Left renal pelvis (tissue), 4 donors: ENCODE data around the gene ENO2. TPM values are rescaled to one million over a fixed set of nuclear protein-coding genes. Genes with fewer than 3 reads are reported as not detected.
"Not testable (repeated sequence)": the region's sequence is repeated elsewhere in the genome, so short reads cannot be mapped to it uniquely, and the experiment has no call there.

ENCODE experiments used
- DNase-seq, 4 donors: peaks; one replicate each; pipeline ENCODE4 v3.0.0-alpha.2; 2013; ENCODE audit warnings: low read depth in 4 of 4, low spot score in 3 of 4
- polyA plus RNA-seq, 4 donors: library from polyadenylated mRNA; unstranded; fragments of 120-200 nt; gene quantifications; one replicate each; pipeline ENCODE4 v1.2.1, GENCODE V29; 2013; ENCODE audit not compliant: insufficient read length in 4 of 4

Gene ENO2
- polyA plus RNA-seq, 4 donors: 10.5 to 16.4 (median 14.2) TPM

DNA sequence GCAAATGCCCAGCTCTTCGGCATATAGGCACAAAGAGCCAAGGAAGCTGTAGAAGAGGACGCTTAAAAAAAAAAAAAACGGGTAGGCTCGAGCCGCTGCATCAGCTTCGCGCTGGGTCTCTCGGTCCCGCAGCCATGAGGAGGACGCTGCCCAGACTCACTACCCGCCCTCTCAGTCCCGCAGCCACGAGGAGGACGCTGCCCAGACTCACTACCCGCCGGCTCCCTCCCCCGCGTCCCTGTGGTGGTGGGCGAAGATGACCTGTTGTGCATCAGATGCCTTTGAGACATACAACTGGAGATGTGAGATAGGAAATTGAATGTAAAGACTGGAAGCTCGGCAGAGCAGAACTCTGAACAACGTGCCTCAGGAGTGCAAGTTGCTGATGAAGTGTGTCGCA is 29.8 kb upstream of the ENO2 start:
- no peak for DNase-seq

DNA sequence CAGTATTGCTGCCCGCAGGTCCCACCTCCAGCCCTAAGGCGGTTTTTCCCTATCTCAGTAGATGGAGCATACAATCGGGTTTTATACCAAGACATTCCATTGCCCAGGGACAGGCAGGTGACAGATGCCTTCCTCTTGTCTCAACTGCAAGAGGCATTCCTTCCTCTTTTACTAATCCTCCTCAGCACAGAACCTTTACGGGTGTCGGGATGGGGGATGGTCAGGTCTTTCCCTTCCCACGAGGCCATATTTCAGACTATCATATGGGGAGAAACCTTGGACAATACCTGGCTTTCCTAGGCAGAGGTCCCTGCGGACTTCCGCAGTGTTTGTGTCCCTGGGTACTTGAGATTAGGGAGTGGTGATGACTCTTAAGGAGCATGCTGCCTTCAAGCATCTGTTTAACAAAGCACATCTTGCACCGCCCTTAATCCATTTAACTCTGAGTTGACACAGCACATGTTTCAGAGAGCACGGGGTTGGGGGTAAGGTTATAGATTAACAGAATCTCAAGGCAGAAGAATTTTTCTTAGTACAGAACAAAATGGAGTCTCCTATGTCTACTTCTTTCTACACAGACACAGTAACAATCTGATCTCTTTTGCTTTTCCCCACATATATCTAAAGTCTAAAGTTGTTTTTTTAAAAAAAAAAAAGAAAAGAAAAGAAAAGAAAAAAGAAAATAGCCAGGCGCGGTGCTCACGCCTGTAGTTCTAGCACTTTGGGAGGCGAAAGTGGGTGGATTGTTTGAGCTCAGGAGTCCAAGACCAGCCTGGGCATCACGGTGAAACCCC is 28.0 kb upstream of the ENO2 start:
- not testable (repeated sequence) for DNase-seq

DNA sequence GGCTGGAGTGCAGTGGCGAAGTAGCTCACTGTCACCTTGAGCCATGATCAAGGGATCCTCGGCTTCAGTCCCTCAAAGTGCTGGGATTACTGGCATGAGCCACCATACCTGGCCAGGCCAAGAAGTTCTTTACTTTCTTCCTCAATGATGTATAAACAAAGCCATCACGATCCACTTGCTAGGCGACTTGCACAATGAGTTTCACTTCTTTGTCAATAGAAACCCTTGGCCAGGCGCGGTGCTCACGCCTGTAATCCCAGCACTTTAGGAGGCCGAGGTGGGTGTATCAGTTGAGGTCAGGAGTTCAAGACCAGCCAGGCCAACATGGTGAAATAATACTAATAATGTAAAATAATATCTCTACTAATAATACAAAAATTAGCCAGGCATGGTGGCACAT is 26.9 kb upstream of the ENO2 start:
- DNase-seq: no peak

DNA sequence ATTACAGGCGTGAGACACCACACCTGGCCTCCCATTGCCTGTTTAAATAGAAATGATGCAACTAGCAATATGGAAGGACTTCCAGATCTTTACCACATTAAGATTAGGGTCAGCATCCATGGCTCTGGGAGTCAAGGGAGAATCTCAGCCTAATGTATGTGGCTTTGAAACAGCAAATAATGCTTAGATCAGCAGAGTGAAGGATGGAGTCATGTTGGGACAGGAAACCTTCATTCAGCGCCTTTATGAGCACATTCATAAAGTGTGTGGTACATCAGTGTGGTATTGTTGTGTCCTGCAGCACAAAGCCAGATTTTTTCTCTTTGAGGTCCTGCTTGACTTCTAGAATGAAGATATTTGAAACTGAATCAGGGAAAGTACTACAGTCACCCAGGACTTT is 26.0 kb upstream of the ENO2 start:
- no peak for DNase-seq

DNA sequence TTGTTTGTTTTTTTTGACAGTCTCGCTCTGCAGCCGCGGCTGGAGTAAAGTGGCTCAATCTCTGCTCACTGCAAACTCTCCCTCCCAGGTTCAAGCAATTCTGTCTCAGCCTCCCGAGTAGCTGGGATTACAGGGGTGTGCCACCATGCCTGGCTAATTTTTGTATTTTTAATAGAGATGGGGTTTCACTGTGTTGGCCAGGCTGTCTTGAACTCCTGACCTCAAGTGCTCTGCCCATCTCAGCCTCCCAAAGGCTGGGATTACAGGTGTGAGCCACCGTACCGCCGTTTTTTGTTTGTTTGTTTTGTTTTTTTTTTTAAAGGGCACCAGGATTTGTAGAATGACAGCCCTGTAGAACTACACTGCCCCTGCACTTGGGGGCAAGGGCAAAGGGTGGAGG is 25.6 kb upstream of the ENO2 start:
- not testable (repeated sequence) for DNase-seq

DNA sequence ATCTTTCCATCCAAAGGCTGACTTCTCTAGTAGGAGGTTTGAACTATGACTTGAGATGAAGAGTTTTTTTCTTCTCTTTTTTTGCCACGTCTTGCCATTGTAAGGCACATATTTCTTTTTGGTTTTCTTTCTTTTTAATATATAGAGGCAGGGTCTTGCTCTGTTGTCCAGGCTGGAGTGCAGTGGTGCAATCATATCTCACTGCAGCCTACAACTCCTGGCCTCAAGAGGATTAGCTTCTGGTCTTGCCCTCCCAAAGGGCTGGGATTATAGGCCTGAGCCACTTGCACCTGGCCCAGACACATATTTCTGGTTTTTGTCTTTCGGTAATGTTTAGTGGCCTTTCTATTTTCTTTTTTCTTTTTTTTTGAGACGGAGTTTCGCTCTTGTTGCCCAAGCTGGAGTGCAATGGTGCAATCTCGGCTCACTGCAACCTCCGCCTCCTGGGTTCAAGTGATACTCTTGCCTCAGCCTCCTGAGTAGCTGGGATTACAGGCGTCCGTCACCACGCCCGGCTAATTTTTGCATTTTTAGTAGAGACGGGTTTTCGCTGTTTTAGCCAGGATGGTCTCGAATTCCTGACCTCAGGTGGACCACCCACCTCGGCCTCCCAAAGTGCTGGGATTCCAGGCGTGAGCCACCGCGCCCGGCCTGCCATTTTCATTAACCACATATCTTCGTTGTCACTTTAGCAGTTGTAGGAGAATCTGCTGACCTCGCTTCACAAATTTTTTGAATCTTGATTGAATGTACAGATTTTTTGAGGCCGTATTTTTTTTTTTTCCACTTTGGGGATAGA is 24.4 kb upstream of the ENO2 start:
- DNase-seq: not testable (repeated sequence)

DNA sequence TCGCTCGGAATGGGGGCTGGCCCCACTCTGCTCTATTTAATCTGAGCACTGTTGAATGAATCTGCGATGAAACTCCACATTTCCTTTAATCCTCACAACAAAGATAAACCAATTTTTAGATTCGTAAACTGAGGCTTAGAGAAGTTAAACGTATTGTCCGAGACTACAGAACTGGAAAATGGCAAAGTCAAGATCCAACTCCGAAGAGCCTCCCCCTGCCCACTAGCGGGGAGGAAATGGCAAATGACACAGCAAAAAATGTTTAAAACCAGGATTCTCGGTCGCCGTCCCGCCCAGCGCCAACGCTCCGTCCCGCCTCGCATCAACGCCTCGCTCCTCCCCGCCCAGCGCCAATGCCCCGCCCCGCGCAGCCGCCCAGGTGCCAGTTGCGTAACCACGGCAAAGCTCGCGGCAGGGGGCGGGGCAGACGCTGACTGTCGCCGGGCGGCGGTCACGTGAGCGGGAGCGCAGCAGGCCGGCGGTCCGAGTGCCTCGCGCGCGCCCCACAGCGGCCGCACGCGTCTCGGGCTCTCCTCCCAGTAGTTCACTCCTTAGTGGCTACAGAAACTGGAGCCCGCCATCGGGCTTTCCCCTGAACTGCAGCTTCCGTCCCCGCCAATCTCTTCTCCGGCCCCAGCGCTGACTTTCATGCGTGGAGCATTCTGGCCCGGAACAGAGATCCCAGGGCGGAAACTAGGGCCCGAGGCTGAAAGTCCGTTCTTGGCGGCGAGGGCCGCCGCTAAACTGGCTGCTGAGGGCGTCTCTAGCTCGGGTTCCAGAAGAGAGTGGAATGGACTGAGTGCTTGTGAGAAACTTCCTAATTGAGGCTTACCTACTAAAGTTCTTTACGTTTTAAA is 23.4 kb upstream of the ENO2 start:
- peak; percentile 86 to 94 (median 92) for DNase-seq

DNA sequence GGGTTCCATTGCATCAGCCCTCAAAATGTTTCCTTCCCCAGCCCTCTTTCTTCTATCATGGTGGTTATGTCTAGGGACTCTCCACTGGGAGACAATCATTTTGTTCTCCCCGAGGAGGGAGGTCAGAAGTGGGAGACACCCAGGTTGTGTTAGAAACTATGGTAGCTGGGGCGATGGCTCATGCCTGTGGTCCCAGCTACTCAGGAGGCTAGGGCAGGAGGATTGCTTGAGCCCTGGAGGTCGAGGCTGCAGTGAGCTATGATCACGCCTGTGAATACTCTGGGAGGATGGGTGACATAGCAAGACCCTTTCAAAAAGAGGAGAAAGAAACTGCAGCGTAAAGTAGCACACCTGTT is 22.8 kb upstream of the ENO2 start:
- no peak for DNase-seq

DNA sequence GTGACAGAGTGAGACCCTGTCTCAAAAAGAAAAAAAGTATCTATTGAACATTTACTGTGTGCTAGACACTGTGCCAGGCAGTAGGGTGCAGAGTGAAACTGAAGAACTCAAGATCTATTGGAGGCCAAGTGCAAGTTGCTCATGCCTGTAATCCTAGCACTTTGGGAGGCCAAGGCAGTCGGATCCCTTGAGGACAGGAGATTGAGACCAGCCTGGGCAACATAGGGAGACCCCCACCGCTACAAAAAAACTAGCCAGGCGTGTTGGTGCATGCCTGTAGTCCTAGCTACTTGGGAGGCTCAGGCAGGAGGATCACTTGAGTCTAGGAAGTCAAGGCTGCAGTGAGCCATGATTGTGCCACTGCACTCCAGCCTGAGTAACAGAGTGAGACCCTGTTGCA is 21.7 kb upstream of the ENO2 start:
- DNase-seq: not testable (repeated sequence)

DNA sequence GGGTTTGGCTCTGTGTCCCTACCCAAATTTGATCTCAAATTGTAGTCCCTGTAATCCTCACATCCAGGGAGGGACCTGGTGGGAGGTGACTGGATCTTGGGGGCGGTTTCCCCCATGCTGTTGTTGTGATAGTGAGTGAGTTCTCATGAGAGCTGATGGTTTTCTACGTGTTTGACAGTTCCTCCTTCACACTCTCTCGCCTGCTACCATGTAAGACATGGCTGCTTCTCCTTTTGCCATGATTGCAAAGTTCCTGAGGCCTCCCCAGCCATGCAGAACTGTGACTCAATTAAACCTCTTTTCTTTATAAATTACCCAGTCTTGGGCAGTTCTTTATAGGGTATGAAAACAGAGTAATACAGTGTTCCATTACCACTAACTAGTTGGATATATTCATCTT is 20.1 kb upstream of the ENO2 start:
- no peak for DNase-seq

DNA sequence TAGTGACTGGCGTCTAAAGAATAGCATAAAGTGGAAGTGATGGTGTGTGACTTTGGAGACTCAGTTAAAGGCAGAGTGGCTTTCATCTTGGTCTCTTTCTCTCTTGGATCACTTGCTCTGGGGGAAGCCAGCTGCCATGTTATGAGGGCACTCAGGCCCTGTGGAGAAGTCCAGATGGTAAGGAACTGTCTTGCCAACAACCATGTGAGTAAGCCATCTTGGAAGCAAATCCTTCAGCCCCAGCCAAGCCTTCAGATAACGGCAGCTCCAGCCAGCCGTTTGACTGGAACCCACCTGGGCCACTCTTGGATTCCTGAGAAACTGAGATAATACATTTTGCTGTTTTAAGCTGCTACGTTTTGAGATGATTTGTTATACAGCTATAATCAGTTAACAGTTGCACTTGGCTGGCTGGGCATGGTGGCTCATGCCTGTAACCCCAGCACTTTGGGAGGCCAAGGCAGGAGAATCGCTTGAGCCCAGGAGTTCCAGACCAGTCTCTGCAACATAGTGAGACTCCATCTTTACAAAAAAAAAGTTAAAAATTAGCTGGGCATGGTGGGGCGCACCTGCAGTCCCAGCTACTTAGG is 17.4 kb upstream of the ENO2 start:
- DNase-seq: no peak

DNA sequence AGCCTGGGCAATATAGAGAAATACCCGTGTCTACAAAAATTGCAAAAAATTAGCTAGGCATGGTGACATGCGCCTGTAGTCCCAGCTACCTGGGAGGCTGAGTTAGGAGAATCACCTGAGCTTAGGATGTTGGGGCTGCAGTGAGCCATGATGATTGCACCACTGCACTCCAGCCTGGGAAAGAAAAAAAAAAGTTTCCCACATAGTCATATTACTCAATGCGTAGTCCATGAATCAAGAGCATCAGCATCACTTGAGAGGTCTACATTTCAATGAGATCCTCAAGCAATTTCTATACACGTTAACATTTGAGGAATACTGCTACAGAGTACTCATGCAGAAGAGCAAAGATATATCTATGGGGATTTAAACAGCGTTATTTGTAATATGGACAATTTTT is 15.0 kb upstream of the ENO2 start:
- DNase-seq: no peak

DNA sequence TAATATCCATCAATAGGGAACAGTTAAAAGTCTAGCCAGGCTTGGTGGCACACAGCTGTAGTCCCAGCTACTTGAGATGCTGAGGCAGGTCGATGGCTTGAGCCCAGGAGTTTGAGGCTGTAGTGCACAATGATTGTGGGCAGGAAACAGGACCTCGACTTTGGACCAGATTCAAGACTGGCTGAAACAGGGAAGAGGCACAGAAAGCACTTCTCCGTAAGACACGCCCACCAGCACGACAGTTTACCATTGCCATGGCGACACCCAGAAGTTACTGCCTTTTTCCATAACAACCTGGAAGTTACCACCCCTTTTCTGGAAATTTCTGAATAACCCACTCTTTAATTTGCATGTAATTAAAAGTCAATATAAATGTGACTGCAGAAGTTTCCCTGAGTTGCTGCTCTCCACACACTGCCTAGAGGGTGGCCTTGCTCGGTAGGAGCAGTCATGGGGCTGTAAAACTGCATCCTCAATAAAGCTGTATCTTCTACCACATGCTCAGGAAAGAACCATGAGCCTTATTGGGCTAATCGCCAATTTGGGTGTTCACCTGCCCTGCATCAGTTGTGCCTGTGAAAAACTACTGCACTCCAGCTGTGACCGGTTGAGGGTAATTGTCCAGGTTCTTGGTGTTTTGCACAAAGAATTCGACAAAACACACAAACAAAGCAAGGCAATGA is 14.4 kb upstream of the ENO2 start:
- DNase-seq: no peak

DNA sequence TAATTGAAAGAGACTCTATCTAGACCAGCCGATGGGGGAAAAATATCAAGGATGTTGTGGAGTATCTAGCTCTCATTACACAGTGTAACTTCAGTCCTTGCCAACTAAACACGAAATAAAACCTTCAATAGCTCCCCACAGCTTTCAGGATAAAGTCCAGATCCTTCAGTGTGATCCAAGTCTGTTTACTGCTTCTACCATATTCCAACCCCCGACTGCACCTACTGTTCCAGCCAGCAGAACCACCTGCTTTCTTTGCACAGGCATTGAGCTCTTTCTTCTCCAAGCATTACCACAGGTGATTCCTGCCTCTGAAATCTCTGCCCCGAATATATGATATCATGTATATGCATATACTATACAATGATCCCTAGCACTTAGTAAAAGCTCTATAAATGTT is 11.9 kb upstream of the ENO2 start:
- no peak for DNase-seq

DNA sequence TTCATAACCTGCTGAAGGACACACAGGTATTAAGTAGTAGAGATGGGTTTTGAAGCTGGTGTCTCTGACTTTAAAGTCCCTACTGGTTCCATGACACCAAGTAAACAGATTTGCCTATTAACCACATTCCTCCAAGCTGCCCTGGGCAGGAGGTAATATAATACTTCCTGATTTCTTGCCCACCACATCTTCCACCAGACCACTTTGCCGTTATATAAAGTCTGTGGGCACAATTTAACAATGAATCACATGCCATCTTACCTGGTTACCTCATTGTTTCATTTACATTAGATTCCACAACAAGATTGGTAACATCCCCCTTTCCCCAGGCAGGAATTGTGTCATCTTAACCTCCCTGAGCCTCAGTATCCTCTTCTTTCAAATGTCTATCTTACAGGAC is 10.7 kb upstream of the ENO2 start:
- DNase-seq: no peak

DNA sequence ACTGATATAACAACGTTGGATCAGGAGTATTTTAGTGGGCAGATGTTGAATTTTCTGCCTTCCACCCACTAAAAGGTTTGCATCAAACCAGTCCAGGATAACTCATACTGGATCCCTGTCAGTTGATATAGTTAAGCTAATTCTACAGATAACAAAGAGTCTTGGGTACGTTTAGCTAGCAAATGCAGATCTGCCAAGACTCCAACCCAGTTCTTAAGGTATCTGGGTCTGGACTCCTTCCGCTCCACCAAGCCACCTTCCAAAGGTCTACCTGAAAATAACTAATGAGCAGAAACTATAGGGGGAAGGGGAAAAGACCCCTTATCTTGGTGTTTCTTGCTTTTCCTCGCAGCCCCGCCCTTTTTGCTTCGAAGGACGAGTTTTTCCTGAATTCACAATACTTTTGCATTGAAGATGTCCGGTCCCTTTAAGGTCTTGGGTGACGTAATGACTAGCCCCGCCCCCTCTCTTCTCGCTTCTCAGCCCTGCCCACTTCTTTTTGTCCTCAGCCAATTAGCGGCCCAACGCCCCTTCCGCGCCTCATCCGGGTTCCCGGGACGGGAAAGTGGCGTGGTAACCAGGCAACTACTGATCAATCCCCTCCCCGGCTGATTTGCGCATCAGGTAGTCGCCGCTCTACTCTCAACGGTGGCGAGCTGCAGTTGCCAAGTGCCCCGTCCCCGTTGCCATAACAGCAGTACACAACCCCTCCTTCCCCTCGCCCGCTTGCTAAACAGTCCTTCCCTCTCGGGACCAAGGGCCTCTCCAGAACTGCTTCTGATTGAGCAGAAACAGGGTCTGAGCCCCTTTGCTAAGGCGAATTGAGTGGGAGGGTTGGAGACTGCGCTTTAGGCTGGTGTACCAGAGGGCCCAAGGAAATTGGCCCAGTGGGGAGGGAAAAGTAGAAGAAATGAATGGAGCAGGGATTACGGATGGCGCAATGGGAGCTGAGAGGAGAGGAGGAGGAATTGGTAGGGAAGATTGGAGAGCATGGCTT is 9.8 kb upstream of the ENO2 start, which contains the start of gene LRRC23:
LRRC23 (plus strand) TSS at position 543 of the 997 bp plus-strand sequence. CDS start 812 bp downstream, outside the sequence.
- peak; percentile 90 to 94 (median 94) for DNase-seq

DNA sequence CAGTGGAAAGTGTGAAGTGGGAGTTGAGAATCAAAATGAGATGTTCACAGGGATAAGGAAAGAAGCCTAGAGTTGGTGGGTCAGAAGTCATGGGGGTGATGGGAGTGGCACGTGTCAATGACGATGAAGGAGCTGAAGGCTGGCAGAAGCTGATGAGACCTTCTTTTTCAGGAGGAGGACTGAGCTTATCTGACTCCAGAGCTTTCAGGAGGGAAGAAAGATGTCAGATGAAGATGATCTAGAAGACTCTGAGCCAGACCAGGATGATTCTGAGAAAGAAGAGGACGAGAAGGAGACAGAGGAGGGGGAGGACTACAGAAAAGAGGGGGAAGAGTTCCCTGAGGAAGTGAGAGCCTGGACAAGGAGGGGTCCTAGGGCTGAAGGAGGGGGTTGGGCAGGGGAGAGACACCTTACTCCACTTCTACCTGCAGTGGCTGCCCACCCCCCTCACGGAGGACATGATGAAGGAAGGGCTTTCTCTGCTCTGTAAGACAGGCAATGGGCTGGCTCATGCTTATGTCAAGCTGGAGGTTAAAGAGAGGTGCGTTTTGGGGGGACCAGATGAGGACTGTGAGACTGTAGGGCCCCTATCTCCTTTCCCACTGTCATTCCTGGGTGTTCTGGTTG is 8.9 kb upstream of the ENO2 start:
- DNase-seq: no peak

DNA sequence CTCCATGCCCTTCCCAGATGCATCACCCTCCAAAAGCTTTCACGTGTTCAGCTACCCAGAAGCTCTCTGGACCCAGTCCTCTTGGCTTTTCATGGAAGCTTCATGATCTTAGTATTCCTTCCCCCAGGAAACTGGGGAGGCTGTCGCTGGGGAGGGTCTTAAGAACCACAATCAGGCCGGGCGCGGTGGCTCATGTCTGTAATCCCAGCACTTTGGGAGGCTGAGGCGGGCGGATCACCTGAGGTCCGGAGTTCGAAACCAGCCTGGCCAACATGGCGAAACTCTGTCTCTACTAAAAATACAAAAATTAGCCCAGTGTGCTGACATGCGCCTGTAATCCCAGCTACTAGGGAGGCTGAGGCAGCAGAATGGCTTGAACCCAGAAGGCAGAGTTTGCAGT is 6.2 kb upstream of the ENO2 start:
- not testable (repeated sequence) for DNase-seq
